ENCODE data around the gene RRAS.

GRCh38 chr19:49684983-49685553, 45.1 kb upstream of the RRAS start:
- TF ChIP-seq CTCF (IDR thresholded peaks at IDR 0.05) (no peak), ZFX (IDR thresholded peaks at IDR 0.05; ENCODE audit: borderline replicate concordance) (no peak)

All from 22Rv1 (cell line).